Stimulated activated CD4-positive, alpha-beta T cell treated with anti-CD3 and anti-CD28 coated beads, Interleukin-12 subunit alpha, Interleukin-12 subunit beta, amount 100 ng/mL, for 48 hours (primary cell): Measurements from ENCODE around the gene CST5.
A peak's percentile ranks its signal among the peaks of the same experiment; 100 is the strongest.
"Not testable (repeated sequence)": the region's sequence is repeated elsewhere in the genome, so short reads cannot be mapped to it uniquely, and the experiment has no call there.

Experiments
- DNase-seq, 3 donors: peaks; one replicate each; pipeline ENCODE4 v3.0.0-alpha.2; 2020; ENCODE audit warnings: low read depth in 2 of 3, low spot score in 1 of 3

CST5 gene

DNA sequence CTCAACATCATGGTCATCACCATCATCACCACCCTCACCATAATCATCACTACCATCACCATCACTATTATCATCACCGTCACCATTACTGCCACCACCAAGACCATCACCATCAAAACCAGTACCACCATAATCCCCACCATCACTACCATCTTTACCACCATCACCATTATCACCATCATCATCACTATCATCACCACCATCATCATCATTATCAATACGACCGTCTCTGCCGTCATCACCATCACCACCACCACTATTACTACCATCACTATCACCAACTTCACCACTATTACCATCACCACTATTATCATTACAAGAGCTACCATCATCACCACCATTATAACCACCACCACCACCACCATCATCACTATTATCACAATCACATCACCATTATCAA lies 11.3 kb upstream of the CST5 start:
- DNase-seq, result not testable (repeated sequence)

DNA sequence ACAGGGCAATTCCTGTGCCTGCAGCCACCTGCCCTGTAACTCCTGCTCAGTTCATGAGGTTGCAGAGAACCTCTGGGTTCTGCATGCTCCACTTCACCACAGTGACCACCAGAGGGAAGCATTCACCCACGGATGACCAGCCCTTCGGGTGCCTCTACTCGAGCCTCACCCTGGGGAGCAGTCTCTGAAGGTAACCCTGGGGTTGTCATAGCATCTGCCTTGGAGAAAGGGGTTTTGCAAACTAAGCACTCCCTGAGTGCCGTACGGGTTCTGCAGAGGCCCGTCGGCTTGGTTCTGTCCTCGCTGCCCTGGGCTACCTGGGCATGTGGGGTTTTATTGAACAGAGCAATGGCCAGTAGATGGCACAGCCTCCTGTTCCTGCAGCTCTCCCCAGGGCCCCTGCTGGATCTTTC lies 10.2 kb upstream of the CST5 start:
- DNase-seq, result peak; percentile 37 to 56 (median 44)

DNA sequence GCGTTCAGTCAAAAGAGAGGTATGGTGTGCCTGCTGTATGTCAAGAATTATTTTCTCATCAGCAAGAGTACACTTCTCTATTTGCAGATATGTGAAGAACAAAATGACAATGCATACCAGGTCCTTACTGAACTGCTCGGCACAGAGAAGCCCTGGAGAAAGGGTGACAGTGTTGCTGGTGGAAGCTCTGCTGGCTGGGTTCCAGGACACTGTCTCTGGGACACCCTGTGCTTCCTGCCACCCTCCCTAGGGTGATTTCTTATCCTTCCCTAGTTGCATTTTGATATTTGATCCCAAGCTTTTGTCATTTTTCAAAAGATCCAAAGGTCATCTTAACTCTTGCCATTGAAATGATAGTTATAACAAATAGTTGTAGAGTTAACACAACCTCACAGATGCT lies 8.3 kb upstream of the CST5 start:
- DNase-seq, result no peak

DNA sequence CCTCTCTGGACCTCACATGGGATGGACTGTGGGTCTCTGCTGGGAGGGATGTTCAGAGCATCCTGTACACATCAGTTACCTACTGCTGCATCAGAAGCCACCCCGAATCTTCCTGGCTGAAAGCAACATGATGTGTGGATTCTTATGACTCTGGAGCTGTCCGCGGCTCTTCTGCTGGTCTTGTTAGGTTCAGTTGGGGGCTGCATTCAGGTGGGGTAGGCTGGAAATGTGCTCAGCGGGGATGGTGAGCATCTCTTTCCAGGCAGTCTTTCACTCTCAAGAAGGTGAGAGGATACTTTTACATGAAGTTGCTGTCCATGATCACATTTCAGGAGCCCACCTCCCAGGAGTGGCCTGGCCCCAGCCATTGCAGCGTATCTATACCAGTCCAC lies 5.2 kb upstream of the CST5 start:
- DNase-seq, result no peak

DNA sequence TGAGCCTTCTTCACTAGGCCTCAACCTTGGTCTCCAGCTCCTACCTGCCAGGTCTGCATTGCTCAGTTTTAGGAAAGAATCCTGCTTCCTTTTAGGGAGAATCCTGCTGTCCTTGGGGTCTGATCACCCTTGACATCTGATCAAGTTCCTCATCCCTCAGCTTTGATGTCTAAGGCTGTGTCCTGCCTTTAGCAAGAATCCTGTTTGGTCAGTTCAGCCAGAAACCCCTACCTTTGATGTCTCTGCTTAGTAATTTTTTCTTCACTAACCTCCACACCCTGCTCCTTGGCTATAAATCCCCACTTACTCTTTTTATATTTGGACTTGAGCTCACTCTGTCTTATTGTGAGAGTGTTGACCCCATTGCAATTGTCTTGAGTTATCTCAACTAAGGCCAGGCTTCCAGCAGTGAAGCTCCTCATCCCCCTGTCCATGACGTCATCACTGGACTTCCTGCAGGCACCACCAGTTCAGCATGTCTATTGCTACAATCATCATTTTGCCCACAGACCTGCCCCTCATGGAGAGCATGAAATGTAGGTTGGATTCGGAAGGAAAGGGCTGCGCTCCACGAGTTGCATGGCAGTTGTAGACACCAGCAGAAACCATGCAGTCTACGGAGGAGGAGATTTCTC lies 4.7 kb upstream of the CST5 start:
- no peak for DNase-seq

DNA sequence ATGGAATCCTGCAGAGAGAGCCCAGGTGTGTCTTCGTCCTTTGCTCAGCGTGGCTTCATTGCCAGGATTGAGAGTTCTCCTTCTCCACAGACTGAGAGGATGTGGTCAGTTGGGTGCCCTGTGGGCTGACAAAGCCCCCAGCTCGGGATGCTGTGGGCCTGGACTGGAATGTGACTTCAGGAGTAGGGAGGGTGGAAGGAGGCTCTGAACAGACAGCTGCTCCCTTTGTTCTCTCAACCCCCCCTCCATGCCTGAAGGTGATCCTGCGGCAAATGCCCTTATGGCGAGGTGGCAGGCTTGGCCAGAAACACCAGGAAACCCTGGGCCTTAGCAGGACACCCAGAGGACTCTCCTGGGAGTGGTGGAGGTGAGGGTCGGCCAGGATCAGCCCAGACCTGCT lies 1.8 kb upstream of the CST5 start:
- no peak for DNase-seq

DNA sequence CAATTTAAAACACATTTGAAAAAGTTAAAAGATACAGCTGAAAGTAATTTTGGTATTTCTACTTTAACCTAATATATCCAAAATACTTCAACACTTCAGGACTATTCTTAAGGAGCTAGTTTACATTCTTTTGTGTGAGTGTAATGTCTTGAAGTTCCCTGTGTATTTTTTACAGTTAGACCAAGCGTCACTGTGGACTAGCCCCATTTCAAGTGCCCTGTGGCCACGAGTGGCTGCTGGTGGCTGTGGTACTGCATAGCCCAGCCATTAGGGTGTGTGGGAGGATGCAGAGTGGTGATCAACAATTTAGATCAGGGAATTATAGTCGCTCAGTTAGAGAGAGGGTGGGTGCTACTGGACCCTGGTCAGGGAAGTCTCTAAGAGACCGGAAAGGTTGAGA lies 869 bp upstream of the CST5 start:
- DNase-seq, result no peak

DNA sequence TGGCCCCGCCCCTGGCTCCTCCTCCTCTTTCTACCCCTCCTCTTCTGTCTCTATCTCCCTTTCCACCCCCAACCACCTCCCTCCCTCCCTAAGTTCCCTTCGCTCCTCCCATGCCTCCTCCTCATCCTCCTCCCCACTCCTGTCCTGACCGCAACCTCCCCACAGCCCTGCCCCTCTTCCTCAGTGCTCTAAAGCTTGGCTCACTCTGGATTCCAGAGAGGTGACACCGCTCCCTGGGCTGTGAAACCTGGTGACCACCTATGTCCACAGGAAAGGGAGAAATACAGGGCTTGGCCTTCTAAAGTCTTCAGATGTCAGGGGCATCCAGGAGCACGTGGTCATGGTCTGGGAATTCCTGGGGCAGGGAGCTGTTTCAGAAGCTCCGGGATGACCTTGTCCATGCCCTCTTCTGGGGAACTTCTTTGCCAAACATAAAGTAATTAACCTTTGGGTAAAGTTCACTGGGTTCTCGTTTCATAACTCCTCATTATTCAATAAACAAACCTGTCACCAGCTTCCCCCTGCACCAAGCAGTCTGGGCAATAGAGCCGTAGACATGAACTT lies 345 bp upstream of the CST5 start:
- no peak for DNase-seq

DNA sequence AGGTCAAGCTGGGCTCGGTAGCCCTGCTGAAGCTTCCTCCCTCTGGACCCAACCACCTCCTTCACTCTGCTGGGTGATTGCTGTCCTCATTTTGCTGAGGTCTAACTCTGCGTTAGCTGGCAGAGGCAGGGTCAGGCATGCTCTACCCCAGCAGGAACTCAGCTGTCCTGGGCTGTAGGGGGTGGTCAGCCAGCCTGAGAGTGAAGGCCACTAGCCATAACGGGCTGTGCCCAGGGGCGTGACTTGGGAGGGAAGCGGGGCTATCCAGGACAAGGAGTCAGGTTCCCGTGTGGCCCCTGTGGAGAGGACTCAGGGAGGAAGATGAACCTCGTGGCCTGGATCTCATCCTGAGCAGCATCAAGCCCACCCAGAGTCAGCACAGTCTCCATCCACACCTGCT lies 761 bp downstream of the CST5 start:
- no peak for DNase-seq

DNA sequence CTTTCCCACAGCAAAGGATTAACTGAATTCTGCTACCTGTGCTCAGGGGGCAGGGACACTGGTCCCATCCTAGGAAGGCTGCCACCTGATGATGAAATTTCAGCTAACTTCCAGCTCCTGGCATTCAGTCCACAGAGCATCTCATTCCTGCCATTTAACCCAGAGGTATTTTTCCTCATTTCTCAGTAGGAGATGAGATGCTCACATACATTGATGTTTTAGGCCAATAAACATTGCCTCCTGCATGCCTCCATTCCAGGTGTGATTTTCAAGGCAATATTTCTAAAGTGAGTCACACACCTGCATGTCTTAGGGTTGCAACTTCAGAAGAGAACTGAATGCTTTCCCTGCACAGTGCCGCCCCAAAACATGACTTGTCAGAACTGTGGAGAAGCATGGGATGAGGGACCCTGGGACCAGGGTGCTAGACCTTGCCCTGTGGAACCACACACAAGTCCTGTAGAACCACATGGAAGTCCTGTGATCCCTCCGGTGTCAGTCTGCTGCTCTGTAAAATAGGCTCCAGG lies 1.5 kb downstream of the CST5 start:
- DNase-seq, result not testable (repeated sequence)

DNA sequence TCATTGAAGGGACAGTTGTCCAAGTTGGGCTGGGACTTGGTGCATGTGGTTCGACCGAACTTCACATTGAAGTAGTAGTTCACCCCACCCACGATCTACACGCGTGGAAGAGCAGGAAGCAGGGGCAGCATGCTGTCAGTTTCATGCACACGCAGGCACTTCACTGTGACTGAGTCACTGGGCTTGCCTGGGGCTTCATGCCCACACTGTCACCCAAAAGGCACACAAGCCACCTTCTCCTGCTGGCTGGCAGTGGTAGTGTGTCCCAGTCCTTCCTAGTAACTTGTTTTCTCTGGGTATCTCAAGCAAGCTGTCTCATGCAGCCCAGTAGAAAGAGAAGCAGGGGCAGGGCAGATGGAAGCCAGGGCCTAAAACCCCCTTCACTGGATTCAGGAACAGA lies 2.0 kb downstream of the CST5 start:
- no peak for DNase-seq

DNA sequence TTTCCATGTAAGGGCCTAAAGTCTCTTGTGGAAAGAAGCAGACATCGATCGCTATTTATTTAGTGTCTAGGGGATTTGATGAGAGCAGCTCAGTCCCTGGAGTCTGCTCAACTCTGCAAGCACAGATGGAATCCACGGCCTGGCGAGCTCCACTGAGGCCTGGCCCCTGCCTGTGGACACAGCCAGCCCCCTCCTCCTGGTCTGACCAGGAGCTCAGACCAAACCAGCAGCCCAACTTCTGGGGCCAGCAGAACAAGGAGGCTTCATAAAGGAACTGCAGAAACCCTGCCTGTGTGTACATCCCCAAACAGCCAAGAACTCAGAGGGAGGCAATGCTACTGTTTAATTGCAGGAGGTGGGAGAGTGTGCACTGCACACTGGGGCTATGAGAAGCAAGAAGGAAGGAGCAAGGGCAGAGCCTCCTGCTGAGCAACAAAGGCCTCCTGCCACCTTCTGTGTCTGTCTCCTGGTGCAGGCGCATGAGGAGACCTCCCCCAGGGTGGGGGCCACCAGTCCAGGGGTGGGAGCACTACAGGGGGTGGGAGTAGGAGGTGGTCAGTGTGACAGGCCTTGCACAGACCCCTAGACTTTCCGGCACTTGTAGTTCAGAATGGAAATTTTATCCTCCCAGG lies 3.8 kb downstream of the CST5 start:
- DNase-seq, result no peak

DNA sequence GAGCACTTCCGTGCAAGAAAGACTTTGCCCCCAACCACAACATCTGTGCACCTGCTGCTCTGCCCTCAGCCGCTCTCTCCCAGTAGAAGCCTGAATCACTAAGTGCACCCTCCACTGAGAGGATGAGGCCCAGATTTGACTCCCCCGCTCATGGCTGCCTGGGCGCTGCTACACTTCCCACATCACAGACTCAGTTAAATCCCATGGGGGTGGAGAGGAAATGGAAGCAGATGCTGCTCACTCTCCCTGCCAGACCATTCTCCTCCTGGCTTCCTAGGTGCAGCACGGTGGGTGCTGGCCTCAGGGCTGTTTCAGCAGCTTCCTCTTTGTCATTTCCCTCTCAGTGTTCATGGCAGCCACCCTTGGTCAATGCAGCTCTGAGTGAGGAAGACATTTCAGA lies 4.8 kb downstream of the CST5 start:
- no peak for DNase-seq

DNA sequence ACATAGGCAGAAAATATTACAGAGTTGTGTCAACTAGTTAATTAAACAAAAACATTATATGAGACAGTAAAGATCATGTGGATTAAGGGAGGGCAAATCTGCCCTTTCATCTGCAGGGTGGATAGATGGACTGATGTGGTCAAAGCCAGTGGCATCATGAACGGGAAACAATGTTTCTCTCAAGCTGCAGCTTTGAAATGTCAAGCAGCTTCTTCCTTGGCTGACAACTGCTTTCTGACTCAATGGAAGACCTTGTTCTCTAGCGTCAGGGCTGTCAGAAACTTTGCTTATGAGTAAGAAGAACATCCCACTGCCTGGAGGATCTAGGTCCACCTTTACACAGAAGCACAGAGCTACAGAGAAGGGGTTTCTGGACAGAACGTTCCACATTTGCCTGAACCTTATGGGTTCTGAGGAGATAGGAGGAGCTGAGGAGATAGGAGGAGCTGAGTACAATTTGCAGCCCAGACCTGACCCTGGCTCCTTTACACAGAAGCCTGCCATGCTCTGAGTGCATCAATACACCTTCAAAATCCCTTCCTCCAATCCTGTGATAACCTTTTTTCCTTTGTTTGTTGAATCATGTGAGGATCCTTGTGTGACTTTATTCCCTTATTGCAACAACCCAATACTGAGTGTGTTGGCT lies 6.1 kb downstream of the CST5 start:
- no peak for DNase-seq

DNA sequence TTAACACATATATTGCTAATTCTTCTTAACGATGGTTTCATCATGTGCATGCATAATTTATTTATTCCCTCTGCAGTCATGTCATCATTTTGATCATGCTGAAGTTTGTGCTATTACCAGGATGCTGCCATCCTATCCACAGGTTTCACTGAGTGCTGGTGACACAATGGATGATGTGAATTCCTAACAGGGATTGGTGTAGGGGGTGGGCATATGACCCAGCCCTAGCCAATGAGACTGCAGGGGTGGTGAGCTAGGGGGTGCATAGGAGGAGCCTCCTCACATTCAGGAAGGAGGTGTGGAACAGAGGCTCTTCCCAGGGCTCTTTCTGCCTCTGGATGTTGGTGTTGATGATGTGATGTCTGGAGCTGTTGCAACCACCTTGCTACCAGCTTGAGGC lies 7.5 kb downstream of the CST5 start:
- DNase-seq, result no peak

DNA sequence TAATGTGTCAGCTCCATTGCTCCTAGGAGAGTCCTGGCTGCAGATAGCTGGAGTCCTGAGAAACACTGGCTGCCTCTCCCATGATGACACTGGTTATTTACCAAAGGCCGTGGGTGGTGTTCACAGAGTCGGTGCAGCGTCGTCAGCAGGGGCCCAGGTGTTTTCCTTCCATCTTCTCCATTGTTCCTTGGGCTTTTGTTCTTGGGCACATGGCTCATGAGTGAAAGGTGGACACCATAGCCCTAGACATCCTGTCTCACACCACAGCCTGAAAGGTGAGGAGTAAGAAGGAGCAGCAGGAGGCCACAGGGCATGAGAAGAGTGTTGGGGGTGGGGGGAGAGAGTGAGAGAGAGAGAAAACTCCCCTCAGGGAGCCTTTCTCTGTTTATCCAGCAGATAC lies 9.1 kb downstream of the CST5 start:
- no peak for DNase-seq

DNA sequence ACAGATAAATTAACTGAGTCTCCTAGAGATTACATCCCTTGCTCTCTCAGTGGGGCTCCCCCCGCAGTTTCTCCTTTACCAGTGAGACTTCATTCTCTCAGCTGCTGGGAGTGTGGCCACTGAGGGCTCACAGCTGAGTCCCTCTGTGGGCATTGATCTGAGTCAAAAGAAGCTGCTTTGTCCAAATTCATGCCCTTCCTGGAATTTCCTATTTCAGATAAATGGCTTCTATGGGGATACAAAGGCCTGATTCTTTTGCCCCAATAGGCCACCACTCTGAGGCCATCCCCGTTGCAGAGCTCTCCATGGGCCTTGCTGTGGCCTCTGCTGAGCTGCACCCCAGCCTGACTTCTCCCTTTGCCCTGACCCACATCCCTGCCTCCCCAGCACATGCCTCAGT lies 10.0 kb downstream of the CST5 start:
- no peak for DNase-seq

DNA sequence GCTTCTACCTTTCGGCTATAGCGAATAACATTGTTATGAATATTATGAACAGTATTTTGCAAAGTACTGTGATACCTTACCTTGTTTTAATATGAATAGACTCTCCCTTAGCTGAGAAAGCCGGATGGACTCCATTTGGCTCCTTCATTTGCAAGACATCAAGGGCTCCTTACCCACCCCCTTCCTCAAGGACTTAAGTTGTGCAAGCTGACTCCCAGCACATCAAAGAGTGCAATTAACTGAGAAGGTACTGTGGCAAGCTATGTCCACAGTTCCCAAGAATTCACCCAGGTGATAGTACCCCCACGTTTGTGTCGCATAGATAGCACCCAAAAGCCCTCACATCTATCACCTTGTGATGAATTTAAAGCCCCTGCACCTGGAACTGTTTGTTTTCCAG lies 11.2 kb downstream of the CST5 start:
- no peak for DNase-seq

DNA sequence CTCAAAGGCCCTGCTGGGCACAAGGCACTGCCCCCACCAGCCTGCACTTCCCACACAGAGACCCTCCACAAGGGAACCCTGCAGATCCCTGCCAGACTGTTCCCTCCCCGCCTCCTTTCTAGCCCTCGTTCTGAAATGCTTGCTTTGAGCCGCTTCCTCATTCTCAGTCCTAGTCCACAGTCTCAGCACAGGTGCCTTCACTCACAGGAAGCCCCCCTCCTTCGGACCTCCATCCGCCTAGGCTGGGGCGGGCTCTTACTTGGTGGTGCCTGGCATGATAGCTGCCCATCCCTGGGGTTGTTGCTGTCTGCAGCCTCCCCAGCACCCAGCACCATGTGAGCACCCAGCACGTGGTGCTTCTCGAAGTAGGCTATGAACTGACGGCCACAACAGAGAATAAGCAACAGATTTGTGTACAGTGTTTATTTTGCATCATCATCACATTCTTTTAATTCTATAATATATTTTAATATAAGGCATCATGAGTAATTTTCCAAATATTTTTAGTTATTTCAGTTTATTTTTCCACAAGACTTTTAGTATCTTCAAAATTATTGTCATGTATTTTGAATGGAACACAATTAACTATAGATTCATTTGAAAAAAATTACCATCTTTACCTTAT lies 12.3 kb downstream of the CST5 start:
- DNase-seq, result no peak

DNA sequence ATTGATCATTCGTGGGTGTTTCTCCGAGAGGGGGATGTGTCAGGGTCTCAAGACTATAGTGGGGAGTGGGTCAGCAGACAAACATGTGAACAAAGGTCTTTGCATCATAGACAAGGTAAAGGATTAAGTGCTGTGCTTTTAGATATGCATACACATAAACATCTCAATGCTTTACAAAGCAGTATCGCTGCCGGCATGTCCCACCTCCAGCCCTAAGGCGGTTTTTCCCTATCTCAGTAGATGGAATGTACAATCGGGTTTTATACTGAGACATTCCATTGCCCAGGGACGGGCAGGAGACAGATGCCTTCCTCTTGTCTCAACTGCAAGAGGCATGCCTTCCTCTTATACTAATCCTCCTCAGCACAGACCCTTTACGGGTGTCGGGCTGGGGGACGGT lies 18.8 kb downstream of the CST5 start:
- not testable (repeated sequence) for DNase-seq

DNA sequence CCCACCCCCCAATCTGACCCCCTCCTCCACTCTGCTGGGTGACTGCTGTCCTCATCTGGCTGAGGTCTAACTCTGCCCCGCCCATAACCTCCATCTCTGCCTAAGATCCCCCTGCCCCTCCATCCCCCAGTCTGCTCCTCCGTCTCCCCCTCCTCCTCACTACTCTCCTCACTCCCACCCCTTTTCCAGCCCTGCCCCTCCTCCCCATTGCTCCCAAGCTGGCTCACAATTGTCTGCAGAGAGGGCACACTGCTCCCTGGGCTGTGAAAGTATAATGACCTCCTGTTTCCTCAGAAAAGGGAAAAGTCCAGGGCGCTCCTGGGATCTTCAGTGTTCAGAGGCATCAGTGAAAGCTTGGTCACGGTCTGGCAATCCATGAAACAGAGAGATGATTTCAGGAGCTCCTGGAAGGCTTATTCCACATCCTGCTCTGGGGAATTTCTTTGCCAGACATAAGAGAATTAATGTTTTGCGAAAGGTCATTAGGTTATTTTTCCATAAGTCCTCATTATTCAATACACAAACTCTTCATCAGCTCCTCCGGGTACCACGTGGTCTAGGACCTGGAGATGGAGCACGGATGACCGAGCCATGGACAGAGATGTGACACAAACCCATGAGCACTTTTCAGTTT lies 21.5 kb downstream of the CST5 start:
- DNase-seq, result no peak
